Nephron progenitor cell (in vitro differentiated cells): ENCODE results near the gene LRP1B.

Experiments used
- DNase-seq: peaks from one replicate; pipeline ENCODE4 v3.0.0; 2021
- H3K27ac Mint-ChIP-seq: 2 replicates; pipeline ENCODE4 v1.8.0; 2021; ENCODE audit warnings: mild to moderate bottlenecking, moderate library complexity, mixed read lengths
- H3K27me3 Mint-ChIP-seq: 2 replicates; pipeline ENCODE4 v1.8.0; 2021; ENCODE audit warnings: mild to moderate bottlenecking, low read depth, mixed read lengths; ENCODE audit not compliant: poor library complexity
- H3K36me3 Mint-ChIP-seq: 2 replicates; pipeline ENCODE4 v1.8.0; 2021; ENCODE audit warnings: low read depth, mixed read lengths
- H3K4me1 Mint-ChIP-seq: 2 replicates; pipeline ENCODE4 v1.8.0; 2021; ENCODE audit warnings: mixed read lengths
- H3K4me3 Mint-ChIP-seq: 2 replicates; pipeline ENCODE4 v1.8.0; 2021; ENCODE audit warnings: mild to moderate bottlenecking, moderate library complexity, mixed read lengths
- H3K9me3 Mint-ChIP-seq: 2 replicates; pipeline ENCODE4 v1.8.0; 2021; ENCODE audit warnings: mild to moderate bottlenecking, moderate library complexity, mixed read lengths
- TF ChIP-seq, protein P1 (sequence below): fragments of 200-600 bp; sonication (generic); IDR thresholded peaks from 2 replicates; pipeline ENCODE4 v1.5.0; 2021; ENCODE audit warnings: antibody characterized with exemption

The LRP1B gene

GRCh38 chr2:140247451-140248195 lies 1883.2 kb downstream of the LRP1B start:
- DNase-seq: no peak
- Mint-ChIP-seq H3K27me3 (no peaks in the 10 kb centered on the region), H3K4me3 (no peak overlapping the region), H3K36me3 (no peaks in the 10 kb centered on the region), H3K4me1 (no peaks in the 10 kb centered on the region), H3K27ac (no peak overlapping the region), H3K9me3 (no peaks in the 10 kb centered on the region)
- TF ChIP-seq, protein P1, sequence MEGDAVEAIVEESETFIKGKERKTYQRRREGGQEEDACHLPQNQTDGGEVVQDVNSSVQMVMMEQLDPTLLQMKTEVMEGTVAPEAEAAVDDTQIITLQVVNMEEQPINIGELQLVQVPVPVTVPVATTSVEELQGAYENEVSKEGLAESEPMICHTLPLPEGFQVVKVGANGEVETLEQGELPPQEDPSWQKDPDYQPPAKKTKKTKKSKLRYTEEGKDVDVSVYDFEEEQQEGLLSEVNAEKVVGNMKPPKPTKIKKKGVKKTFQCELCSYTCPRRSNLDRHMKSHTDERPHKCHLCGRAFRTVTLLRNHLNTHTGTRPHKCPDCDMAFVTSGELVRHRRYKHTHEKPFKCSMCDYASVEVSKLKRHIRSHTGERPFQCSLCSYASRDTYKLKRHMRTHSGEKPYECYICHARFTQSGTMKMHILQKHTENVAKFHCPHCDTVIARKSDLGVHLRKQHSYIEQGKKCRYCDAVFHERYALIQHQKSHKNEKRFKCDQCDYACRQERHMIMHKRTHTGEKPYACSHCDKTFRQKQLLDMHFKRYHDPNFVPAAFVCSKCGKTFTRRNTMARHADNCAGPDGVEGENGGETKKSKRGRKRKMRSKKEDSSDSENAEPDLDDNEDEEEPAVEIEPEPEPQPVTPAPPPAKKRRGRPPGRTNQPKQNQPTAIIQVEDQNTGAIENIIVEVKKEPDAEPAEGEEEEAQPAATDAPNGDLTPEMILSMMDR: no peak

DNA sequence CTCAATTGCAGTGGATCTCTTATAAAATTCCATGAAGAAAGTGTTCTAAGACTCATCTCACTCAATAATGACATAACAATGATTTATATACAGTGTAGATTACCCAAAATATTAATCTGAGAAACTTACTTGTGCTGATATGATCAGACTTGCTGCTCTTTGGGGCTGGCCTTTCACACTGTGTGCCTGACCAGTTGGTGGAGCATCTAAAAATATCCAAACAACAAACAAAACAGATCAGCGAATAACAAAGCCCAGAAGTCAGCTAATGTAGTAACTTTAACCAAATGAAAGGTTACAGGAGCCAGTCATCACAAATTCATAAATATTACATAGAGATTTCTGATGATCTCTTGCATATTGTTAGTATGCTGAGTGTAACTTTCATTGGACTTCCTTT lies 1883.9 kb downstream of the LRP1B start:
- Mint-ChIP-seq H3K36me3 (no peaks in the 10 kb centered on the region), H3K4me3 (no peak overlapping the region), H3K4me1 (no peaks in the 10 kb centered on the region), H3K27ac (no peak overlapping the region), H3K27me3 (no peaks in the 10 kb centered on the region), H3K9me3 (no peaks in the 10 kb centered on the region)
- no peak for DNase-seq
- TF ChIP-seq, protein P1: no peak

DNA sequence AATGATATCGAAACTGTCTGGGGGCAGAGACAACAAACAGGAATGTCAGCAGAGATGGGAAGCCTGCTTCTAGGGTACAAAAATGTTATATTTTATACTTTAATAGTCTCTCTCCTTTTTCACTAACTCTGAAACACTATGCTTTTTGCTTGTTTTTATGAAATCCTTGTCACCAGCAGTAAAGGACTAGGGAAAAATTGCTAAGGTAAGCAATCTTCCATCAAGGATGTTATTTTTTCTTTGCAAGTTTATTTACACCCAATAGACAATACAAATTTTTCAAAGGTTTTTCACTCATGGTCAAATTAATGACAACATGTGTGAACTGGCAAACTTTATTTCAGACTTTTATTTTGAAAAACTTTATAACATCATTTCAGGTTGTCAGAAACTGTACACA lies 1884.8 kb downstream of the LRP1B start:
- no peak for DNase-seq
- Mint-ChIP-seq H3K4me1 (no peaks in the 10 kb centered on the region), H3K27me3 (no peaks in the 10 kb centered on the region), H3K27ac (no peak overlapping the region), H3K36me3 (no peaks in the 10 kb centered on the region), H3K4me3 (no peak overlapping the region), H3K9me3 (no peaks in the 10 kb centered on the region)
- TF ChIP-seq, protein P1: no peak

DNA sequence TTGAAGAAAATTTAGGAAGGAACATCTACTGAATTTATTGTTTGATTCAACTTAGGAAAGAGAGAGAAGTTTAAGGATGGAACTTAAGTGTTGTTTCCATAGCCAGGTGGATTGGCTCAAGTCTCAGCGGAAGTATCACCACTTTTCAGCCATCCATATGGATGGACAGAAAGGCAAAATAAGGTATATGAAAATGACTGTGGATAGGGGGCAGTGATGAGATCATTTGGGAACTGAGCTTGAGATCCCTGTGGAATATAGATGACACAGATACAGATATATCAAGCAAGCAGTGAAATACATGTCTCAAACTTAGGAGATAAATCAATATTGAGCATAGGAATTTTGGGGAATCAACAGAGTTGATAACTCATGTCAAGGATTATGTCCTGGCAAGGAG lies 1887.9 kb downstream of the LRP1B start:
- Mint-ChIP-seq H3K9me3 (no peaks in the 10 kb centered on the region), H3K27ac (no peak overlapping the region), H3K4me1 (no peaks in the 10 kb centered on the region), H3K36me3 (no peaks in the 10 kb centered on the region), H3K4me3 (no peak overlapping the region), H3K27me3 (no peaks in the 10 kb centered on the region)
- no peak for DNase-seq
- TF ChIP-seq, protein P1: no peak

GRCh38 chr2:140234116-140234515 lies 1896.7 kb downstream of the LRP1B start:
- no peaks in the 10 kb centered on the region for H3K9me3 Mint-ChIP-seq
- DNase-seq: no peak
- TF ChIP-seq, protein P1: no peak
- H3K27me3 Mint-ChIP-seq: no peaks in the 10 kb centered on the region
- no peak overlapping the region for H3K4me3 Mint-ChIP-seq
- no peaks in the 10 kb centered on the region for H3K36me3 Mint-ChIP-seq
- no peak overlapping the region for H3K27ac Mint-ChIP-seq
- no peaks in the 10 kb centered on the region for H3K4me1 Mint-ChIP-seq

DNA sequence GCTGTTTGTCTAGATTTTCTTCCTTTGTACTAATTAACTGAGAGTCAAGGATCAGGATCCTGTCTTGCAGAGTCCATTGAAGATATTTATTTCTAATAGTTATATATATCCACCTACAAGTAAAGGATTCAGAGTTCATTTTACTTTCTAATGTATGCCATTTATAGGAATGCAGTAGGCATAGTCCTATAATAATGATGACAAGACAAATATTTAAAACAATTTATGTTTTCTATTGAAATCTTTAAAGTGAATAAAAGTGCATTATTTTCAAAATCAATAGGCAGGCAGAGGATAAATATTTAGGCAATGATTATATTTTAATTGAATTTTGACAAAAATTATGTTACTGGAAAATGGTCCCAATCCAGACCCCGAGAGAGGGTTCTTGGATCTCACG lies 1919.9 kb downstream of the LRP1B start:
- DNase-seq: no peak
- Mint-ChIP-seq H3K4me3 (no peak overlapping the region), H3K9me3 (no peaks in the 10 kb centered on the region), H3K4me1 (no peaks in the 10 kb centered on the region), H3K27me3 (no peaks in the 10 kb centered on the region), H3K27ac (no peak overlapping the region), H3K36me3 (no peaks in the 10 kb centered on the region)
- TF ChIP-seq, protein P1: no peak
